Measurements from ENCODE around the gene VSX2.

Gene VSX2

GRCh38 chr14:74302152-74302628 is 62.9 kb downstream of the VSX2 start:
- no peak for DNase-seq (ENCODE audit: low read depth)

DNA sequence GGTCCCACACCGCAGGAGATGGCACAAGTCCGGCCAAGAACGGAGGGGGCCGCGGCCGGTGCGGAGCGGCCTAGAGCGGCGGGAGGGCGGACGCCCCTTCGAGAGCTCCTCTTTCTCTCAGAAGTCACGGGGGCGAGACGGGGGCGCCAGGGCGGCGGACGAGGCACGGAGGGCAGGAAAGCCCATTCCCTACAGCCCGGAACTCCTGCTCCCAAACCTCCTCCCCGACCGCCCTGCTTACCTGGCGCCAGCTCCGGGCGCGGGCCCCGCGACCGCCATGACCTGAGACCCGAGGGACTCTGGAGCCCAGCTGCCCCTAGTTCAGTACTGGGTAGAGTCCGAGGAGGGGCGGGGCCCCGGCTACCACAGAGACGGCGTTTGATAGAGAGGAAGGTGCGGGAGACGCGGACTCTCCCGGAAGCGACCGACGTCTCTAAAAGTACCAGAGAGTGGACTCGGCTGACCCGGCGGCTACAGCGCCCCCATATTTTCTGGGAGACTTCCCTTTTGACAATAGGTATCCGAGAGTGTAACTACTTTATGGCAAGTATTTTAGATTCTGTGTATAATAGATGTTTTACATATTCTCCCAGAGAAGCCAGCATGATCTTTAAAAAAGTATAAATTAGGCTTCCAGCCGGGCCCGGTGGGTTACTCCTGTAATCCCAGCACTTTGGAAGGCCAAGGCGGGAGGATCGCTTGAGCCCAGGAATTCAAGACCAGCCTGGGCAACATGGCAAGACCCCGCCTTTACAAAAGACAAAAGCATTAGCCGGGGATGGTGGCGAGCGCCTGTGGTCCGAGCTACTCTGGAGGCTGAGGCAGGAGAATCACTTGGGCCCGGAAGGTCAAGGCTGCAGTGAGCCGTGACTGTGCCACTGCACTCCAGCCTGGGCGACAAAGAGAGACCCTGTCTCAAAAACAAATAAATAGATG is 63.7 kb downstream of the VSX2 start, which contains the start of gene ABCD4:
TSS of gene ABCD4 (minus strand) at position 301 of the 936 bp plus-strand sequence. CDS start at position 279, 22 bp downstream.
- DNase-seq (ENCODE audit: low read depth) = peak; percentile 78

DNA sequence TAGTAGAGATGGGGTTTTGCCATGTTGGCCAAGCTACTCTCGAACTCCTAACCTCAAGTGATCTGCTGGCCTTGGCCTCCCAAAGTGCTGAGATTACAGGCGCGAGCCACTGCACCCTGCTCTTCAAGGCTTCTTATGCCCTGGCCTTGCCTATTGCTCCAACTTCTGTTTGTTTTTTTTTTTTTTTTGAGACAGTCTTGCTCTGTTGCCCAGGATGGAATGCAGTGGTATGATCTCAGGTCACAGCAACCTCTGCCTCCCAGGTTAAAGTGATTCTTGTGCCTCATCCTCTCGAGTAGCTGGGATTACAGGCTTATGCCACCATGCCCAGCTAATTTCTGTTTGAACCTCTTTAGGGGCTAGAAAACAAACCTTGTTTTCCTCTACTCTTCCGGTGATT is 69.4 kb downstream of the VSX2 start:
- DNase-seq (ENCODE audit: low read depth) = no peak

- DNase-seq (ENCODE audit: low read depth) = no peak
Measured at GRCh38 chr14:74309125-74310022, 70.1 kb downstream of the VSX2 start.

DNA sequence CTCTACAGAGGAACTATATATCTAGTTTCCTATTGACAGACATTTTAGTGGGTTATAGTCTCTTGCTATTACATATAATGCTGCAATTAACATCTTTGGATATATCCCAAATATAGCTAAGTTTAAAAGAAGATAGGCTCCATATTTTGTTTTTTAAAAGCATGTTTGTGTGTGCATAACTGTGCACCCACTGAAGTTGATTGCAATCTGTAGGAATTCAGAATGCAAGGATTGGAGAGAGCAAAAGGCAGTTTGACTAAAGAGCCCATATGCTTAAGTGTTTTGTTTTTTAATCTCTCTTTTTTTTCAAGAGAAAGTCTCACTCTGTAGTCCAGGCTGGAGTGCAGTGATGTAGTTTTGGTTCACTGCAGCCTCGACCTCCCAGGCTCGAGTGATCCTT is 72.9 kb downstream of the VSX2 start:
- DNase-seq (ENCODE audit: low read depth) = no peak

Data from activated T-helper 1 cell treated with Interleukin-2 at 50 U/mL for 16 hours (primary cell).